Diencephalon (tissue), 1 donor: Measurements from ENCODE around the gene CR2. TPM values are rescaled to one million over a fixed set of nuclear protein-coding genes. Genes with fewer than 3 reads are reported as not detected.

ENCODE experiments used
- total RNA-seq: library from RNA; depleted of rRNA; stranded (reverse); fragments of >200 nt; gene quantifications from one replicate; pipeline ENCODE4 v1.2.3, GENCODE V29; 2014

Gene CR2
- total RNA-seq, result not detected

DNA sequence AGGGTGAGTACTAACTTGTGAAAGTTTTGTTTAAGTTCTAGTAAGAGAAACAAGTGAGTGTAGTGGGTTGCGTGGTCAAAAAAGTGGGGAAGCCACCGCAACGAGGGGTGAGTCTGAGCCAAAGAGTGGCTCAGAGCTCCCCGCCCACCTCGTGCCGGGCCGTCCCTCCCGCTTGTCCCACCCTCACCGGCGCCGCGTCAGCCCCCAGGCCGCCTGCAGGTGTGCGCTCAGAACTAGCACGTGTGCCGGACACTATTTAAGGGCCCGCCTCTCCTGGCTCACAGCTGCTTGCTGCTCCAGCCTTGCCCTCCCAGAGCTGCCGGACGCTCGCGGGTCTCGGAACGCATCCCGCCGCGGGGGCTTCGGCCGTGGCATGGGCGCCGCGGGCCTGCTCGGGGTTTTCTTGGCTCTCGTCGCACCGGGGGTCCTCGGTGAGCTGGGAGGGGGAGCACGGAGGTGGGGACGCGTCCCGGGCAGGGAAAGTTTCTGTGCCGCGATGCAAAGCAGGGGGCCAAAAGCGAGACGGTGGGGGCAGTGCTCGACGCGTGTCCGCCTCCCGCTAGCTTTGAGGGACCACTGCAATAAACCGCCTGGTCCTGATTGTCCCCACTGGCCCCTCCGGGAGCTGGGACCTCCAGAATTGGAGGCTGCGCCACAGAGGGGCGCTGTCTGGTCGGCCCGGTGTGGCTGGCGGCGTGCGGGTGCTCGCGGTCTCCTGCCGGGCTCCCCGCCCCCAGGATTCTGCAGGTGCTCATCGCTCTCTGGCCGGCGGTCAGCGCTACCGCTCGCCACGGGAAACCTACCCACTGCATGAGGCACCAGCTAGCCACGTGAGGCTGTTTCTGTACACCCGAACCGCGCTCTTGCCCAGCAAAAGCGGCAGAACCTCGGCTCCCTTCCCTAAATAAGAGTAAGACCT is at the start of gene CR2:
TSS of gene CR2 (plus strand) at position 283 of the 919 bp plus-strand sequence. CDS start at position 374, 91 bp downstream.

DNA sequence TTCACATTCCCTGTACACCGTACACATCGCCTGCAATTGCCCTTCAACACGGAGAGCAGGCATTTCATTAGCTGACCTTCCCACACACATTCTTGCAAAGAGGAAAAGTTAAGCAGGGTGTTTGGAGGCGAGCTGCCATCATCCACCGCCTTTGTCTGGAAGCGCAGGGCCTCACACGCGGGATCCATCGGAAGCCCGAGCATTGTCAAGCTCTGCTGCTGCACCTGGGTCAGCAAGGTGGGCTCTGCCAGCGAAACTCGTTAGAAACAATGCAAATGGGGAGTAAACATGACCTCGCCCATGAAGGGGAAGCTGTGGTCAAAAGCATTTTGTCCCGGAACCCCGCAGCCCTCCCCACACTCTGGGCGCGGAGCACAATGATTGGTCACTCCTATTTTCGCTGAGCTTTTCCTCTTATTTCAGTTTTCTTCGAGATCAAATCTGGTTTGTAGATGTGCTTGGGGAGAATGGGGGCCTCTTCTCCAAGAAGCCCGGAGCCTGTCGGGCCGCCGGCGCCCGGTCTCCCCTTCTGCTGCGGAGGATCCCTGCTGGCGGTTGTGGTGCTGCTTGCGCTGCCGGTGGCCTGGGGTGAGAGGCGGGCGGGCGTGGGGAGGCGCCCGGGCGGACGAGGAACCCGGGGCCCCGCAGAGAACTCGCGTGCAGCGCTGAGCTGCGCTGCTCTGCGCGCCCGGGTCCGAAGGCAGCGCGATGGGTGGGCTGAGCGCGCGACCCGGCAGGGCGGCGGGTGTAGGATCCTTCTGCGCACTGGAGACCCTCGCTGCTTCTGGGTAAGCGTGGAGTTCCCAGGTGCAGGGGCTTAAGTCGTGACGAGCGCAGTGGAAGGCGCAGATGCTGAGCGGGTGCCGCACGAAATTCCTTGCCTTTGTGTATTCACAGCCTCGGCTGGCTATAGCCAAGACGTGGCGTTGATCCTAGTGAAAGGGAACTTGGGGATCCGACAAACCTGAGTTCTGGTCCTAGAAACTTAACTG is 42.0 kb downstream of the CR2 start, which contains the start of gene CR1:
TSS of gene CR1 (plus strand) at position 357 of the 992 bp plus-strand sequence. CDS start at position 468, 111 bp downstream.

Other genes with a start within 250 kb of the CR2 start
- gene CD55, start 132.7 kb upstream of the CR2 start, total RNA-seq, result 10.4 TPM
- 0.46 TPM for gene CR1, start 41.8 kb downstream of the CR2 start, total RNA-seq
- not detected for gene CR1L, start 190.8 kb downstream of the CR2 start, total RNA-seq